Astrocyte (in vitro differentiated cells and primary cell): Measurements from ENCODE around the gene FANCL.
"Not testable (repeated sequence)": the region's sequence is repeated elsewhere in the genome, so short reads cannot be mapped to it uniquely, and the experiment has no call there.

Experiments used
- EZH2 ChIP-seq: IDR thresholded peaks from 2 replicates; pipeline ENCODE4 v1.6.1; 2012; ENCODE audit warnings: mild to moderate bottlenecking, low read length, inconsistent platforms; ENCODE audit not compliant: insufficient read depth
- TF ChIP-seq, protein P1 (sequence below): IDR thresholded peaks from 2 replicates; pipeline ENCODE4 v1.5.1; 2011; ENCODE audit warnings: low read depth, mild to moderate bottlenecking, inconsistent platforms, low read length, moderate library complexity; ENCODE audit not compliant: insufficient read depth

DNA sequence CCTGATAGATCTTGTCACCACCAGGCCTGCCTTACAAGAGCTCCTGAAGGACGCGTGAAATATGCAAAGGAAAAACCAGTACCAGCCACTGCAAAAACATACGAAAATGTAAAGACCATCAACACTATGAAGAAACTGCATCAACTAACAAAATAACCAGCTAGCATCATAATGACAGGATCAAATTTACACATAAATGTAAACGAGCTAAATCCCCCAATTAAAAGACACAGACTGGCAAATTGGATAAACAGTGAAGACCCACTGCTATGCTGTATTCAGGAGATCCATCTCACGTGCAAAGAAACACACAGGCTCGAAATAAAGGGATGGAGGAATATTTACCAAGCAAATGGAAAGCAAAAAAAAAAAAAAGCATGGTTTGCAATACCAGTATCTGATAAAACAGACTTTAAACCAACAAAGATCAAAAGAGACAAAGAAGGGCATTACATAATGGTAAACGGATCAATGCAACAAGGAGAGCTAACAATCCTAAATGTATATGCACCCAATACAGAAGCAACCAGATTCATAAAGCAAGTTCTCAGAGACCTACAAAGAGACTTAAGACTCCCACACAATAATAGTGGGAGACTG lies 70.7 kb downstream of the FANCL start:
- not testable (repeated sequence) for TF ChIP-seq EZH2
- TF ChIP-seq, protein P1, sequence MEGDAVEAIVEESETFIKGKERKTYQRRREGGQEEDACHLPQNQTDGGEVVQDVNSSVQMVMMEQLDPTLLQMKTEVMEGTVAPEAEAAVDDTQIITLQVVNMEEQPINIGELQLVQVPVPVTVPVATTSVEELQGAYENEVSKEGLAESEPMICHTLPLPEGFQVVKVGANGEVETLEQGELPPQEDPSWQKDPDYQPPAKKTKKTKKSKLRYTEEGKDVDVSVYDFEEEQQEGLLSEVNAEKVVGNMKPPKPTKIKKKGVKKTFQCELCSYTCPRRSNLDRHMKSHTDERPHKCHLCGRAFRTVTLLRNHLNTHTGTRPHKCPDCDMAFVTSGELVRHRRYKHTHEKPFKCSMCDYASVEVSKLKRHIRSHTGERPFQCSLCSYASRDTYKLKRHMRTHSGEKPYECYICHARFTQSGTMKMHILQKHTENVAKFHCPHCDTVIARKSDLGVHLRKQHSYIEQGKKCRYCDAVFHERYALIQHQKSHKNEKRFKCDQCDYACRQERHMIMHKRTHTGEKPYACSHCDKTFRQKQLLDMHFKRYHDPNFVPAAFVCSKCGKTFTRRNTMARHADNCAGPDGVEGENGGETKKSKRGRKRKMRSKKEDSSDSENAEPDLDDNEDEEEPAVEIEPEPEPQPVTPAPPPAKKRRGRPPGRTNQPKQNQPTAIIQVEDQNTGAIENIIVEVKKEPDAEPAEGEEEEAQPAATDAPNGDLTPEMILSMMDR: not testable (repeated sequence)
